K562 (cell line): Measurements from ENCODE around the gene CCDC15. TPM values are rescaled to one million over a fixed set of nuclear protein-coding genes. Genes with fewer than 3 reads are reported as not detected.

Experiments
- GTF2F1 ChIP-seq: IDR thresholded peaks from 2 replicates; pipeline ENCODE4 v1.6.1; 2011; ENCODE audit warnings: low read depth, low read length, improper control_type of control experiment
- KDM4B ChIP-seq, 2 experiments: fragments of 450-650 bp in 1 of 2; sonication (generic) in 1 of 2; IDR thresholded peaks; 2 replicates each; pipeline ENCODE4 v1.6.1; 2016 to 2017; ENCODE audit warnings: borderline replicate concordance in 2 of 2, antibody characterized with exemption in 1 of 2, low read depth in 1 of 2, mild to moderate bottlenecking in 1 of 2
- PTRF ChIP-seq: fragments of 450-650 bp; IDR thresholded peaks from 2 replicates; pipeline ENCODE4 v1.6.1; 2016; ENCODE audit warnings: mild to moderate bottlenecking, missing genetic modification characterization, missing compliant biosample characterization
- RAD21 ChIP-seq, 2 experiments: fragments of 250-450 bp in 1 of 2; fragments of 450-650 bp in 1 of 2; sonication (Bioruptor Pico) in 1 of 2; formaldehyde crosslinking in 1 of 2; IDR thresholded peaks in 1 of 2; conservative IDR thresholded peaks in 1 of 2; 2 replicates each; pipeline versions ENCODE4 v1.4.0 to v1.8.0; 2020 to 2022; ENCODE audit warnings: mild to moderate bottlenecking in 2 of 2, moderate library complexity in 1 of 2
- U2AF2 ChIP-seq: fragments of 200-400 bp; formaldehyde crosslinking; optimal IDR thresholded peaks from 2 replicates; pipeline ENCODE3; 2017; ENCODE audit warnings: low read depth, mild to moderate bottlenecking, low read length
- polyA plus RNA-seq, 8 experiments: library from polyadenylated mRNA; depleted of rRNA in 4 of 8; stranded (reverse) in 5 of 8; unstranded in 3 of 8; fragments of >200 nt; fragmentation: Nextera tagmentation in 2 of 8; fragmentation: Illumina TruSeq in 1 of 8; extraction: Ambion mirVana in 2 of 8; extraction: Trizol in 1 of 8; gene quantifications; 2 replicates each; pipeline versions ENCODE4 v1.2.1 to v1.2.3, GENCODE V29; 2011 to 2014; ENCODE audit warnings: inconsistent platforms in 1 of 8, missing spikeins in 1 of 8
- total RNA-seq, 7 experiments: library from RNA; depleted of rRNA in 6 of 7; stranded (reverse); fragments of >200 nt in 6 of 7; fragmentation: Illumina TruSeq in 2 of 7; extraction: Trizol in 2 of 7; gene quantifications; 2 replicates each; pipeline versions ENCODE4 v1.2.1 to v1.2.3, GENCODE V29; 2011 to 2021; ENCODE audit warnings: low replicate concordance in 1 of 7
- TF ChIP-seq, protein P1 (sequence below): sonication (generic); formaldehyde crosslinking; IDR thresholded peaks from 2 replicates; pipeline ENCODE4 v1.8.1; 2023; ENCODE audit warnings: mild to moderate bottlenecking, missing genetic modification reagents
- TF ChIP-seq, protein P2 (sequence below): fragments of 250-450 bp; sonication (Bioruptor Pico); IDR thresholded peaks from 2 replicates; pipeline ENCODE4 v1.8.0; 2022; ENCODE audit warnings: inconsistent platforms

CCDC15 gene
- total and polyA plus RNA-seq, 9 of the 15 experiments (the other 6 are each of a cell fraction or from before 2014, with no cell fraction given), result 1.9 to 9.2 (median 3.9) TPM

DNA sequence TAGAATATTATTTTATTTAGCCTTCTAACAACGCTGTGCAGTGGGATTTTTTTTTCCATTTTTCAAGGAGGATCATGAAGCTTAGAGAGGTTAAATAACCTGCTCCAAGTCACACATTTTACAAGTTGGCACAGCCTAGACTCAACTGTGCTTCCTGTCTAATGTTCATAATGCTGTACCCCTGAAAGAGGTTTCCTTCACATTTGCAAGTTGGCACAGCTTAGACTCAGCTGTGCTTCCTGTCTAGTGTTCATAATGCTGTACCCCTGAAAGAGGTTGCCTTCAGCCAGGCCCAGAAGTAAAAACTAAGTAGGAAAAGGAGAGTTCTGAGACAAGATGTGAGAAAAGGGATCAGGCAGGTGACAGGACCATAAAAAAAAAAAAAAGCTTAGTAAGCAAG is 10.3 kb upstream of the CCDC15 start (continued):
- TF ChIP-seq, protein P1, sequence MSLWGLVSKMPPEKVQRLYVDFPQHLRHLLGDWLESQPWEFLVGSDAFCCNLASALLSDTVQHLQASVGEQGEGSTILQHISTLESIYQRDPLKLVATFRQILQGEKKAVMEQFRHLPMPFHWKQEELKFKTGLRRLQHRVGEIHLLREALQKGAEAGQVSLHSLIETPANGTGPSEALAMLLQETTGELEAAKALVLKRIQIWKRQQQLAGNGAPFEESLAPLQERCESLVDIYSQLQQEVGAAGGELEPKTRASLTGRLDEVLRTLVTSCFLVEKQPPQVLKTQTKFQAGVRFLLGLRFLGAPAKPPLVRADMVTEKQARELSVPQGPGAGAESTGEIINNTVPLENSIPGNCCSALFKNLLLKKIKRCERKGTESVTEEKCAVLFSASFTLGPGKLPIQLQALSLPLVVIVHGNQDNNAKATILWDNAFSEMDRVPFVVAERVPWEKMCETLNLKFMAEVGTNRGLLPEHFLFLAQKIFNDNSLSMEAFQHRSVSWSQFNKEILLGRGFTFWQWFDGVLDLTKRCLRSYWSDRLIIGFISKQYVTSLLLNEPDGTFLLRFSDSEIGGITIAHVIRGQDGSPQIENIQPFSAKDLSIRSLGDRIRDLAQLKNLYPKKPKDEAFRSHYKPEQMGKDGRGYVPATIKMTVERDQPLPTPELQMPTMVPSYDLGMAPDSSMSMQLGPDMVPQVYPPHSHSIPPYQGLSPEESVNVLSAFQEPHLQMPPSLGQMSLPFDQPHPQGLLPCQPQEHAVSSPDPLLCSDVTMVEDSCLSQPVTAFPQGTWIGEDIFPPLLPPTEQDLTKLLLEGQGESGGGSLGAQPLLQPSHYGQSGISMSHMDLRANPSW, result no peak
- TF ChIP-seq U2AF2 (no peak), KDM4B (IDR thresholded peaks at IDR 0.05; ENCODE audit: borderline replicate concordance in 2 of 2, low read depth in 1 of 2) (no peak), RAD21 (CRISPR knock-in tag; conservative IDR thresholded peaks at IDR 0.05 in 1 of 2, IDR thresholded peaks at IDR 0.05 in 1 of 2) (no peak), PTRF (no peak), GTF2F1 (no peak)
- TF ChIP-seq, protein P2, sequence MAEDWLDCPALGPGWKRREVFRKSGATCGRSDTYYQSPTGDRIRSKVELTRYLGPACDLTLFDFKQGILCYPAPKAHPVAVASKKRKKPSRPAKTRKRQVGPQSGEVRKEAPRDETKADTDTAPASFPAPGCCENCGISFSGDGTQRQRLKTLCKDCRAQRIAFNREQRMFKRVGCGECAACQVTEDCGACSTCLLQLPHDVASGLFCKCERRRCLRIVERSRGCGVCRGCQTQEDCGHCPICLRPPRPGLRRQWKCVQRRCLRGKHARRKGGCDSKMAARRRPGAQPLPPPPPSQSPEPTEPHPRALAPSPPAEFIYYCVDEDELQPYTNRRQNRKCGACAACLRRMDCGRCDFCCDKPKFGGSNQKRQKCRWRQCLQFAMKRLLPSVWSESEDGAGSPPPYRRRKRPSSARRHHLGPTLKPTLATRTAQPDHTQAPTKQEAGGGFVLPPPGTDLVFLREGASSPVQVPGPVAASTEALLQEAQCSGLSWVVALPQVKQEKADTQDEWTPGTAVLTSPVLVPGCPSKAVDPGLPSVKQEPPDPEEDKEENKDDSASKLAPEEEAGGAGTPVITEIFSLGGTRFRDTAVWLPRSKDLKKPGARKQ (CRISPR knock-in tag), result no peak
